GF-D8 (cell line): ENCODE results near the gene MAML3.
A peak's percentile ranks its signal among the peaks of the same experiment; 100 is the strongest.

ENCODE experiments used
- DNase-seq: peaks from one replicate; lab custom pipeline; 2025; lab: John Stamatoyannopoulos, UW

The MAML3 gene

DNA sequence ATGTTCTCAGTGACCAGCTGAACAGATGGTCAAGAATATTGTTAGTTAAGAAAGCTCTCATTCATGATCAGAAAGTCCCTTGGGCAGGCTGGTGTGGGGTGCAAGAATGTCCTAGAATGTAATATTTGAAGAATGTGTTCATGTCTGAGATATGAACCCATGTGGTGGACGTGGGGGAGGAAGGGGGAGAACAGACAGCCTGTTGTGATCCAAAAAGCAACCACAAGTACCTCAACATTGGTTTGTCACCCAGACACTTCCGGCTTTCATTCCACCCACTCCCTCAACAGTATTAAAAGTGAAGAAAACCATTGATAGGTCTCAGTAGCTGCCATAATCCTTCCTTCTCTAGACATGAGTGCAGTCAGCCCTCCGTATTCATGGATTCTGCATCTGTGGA lies 82.2 kb downstream of the MAML3 start:
- DNase-seq: peak; percentile 60

DNA sequence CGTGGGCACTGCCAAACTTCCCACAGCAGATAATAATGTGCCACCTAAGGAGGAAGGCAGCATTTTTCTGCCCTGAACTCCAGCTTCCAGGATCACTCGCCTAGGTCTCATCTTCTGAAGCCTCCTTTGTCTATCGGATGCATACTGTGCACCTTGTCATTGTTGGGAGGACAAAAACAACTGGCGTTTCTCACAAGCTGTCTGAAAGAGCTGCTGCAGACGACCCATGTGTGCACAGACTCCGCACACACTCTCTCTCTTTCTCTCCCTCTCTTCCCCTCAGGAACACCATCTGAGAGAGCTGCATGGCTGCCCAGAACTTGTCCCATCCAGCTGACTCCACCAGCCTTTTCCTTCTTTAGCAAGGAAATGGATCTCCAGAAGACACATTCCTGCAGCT lies 83.0 kb downstream of the MAML3 start:
- no peak for DNase-seq

DNA sequence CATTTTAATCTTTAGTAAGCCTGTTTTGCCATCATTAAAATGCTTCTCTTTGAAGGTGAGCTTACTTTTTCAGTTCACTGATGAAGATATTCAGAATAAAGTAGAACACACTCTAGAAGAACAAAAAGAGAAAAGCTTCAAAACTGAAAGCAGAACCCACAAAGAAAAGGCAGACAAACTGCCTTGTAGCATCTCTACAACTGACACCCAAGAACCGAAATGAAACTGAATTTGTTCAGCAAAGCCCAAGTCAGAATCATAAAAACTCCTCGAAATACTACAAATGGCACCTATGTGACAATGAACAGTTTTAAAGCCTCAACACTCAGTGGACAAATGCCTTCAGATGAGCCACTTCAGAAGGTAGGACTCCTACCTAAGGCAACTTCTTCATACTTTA lies 83.6 kb downstream of the MAML3 start:
- no peak for DNase-seq

DNA sequence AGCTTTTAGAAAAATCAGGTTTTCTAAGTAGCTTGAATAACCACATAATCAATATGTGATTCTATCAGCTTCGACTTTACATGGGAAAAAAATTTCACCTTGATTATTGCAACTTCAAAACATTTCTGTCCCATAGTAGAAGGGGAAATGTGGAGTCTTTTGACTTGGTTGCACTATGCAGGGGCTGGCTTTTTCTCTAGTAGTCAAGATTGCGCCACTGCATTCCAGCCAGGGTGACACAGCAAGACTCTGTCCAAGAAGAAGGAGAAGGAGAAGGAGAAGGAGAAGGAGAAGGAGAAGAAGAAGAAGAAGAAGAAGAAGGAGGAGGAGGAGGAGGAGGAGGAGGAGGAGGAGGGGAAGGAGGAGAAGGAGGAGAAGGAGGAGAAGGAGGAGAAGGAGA lies 84.9 kb downstream of the MAML3 start:
- DNase-seq: no peak

DNA sequence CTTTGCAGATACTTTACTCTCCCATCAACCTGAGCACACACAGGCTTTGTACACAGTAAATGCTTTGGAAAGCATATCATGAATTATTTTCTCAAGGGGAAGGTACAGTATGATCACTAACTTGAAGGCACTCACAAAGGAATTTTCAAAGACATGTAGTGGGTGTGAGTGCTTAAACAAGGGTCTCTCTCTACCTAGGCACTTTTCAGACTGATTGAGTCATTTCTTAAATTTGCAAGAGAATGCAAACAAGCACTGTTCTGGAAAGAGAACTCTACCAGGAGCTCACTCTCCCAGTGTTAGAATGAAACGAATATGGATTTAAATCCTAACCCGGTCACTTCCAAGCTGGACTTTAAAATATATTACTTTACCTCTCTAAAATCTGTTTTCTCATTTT lies 85.7 kb downstream of the MAML3 start:
- no peak for DNase-seq

DNA sequence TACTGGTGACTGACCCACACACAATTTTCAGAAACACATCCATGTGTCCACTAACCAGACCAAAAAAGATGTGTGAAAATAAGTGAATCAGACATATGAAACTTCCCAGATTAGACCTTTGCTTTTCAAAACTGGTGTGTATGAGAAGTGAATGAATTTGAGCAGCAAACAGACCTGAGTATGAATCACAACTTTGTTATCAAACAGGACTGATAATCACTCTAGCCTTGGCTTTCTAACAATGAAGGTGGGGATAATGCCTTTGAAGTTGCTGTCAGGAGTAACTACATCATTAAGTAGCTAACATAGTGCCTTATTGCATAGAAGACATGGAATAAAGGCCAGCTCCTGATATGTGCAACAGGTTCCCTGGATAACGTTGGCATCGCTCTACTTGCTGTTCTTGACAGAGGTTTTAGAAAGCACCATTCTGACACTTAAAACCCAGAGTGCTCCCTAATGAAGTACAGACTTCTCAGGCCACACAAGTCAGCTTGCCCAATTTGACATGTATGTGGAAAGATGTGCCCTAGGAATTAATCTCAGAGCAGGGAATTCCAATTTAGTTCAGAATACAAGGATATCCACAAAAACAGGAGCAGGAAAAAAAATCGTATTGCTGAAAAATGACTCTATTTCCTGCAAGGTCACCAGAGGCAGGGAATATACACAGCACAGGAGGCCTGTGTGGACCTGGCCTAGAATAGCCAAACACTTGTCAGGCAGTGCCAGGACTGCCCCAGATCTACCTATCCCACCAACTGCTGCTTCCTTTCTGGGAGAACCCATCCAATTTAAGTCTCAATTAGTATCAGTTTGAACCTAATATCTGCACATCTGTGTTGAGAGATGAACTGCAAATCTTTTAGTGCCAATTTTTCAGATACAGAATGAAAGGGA lies 87.7 kb downstream of the MAML3 start:
- DNase-seq: no peak

DNA sequence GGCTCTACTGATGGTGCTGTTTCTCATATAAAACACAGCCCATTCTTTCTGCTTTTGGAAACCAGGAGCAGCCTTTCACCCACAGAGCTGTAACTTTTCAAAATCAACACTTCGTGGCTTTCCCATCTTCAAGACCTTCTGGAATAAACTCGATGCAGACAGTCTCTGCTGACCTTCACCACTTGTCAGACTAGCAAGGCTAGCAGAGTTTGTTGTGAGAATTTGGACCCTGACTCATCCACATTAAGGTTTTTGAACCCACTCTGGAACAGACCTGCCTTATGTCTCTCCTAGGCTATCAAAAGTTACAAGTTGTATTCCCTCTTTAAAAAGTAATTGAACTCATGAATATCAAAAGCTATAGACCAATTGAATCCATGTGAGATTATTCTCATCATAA lies 88.6 kb downstream of the MAML3 start:
- no peak for DNase-seq

DNA sequence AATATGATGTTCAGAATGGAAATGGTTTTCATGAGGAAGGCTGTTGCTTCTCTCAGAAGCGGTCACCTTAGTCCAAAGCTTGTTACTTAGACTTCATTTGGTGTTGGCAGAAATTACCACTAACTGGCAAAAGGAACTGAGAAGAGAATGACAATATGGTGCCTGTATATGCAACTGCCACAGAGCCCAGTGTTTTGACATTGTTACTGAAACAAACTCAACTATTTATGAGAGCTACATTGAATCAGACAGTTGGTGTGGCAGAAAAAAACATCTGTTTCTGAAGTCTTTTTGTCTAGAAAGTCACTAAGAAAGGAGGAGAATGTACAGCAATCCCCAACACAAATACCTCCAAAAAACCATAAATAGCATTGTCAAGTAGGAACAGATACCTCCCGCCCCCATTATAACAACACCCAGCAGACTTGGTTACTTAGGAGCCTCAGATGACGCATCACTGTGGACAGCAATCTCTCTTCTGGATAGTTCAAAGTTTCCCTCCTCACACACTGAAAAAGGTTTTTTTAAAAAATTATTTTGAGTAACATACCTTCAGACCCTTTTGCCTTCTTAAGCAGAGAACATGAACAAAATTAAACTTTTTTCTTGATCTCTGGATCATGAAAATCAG lies 92.2 kb downstream of the MAML3 start:
- no peak for DNase-seq

DNA sequence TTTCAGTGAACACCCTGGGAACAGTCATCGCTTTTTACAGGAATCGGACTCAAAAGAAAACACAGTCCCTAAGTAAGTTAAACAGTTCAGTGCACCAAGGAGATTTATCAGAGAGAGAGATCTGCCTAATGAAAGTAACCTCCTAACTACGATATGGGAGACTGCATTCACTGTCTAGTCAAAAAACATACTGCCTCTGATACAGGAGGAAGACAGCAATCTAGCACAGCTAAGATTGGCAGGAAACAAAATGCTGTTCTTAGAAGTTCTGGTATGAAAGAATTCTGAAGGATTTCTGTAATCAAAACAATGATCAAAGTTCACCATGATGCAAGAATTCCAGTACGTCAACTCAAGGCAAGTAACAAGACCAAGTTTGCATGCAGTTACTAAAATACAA lies 92.8 kb downstream of the MAML3 start:
- DNase-seq: no peak

DNA sequence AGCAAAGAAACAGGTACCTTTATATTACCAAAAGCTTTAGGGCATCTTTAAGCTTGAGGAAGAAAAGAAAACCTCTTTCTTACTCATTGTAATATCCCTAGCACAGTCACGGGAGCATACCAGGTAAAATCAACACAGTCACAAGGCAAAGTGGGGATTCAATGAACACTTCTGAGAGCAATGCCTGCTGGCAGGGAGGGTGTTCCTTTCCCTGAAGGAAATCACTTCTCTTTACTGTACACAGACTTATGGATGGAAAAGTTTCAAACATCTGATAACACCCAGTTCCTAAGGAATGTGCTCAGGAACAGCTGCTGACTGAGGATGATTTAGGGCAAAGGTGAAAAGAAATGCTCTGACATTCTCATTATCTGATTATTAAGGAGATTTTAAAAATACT lies 94.8 kb downstream of the MAML3 start:
- DNase-seq: no peak

DNA sequence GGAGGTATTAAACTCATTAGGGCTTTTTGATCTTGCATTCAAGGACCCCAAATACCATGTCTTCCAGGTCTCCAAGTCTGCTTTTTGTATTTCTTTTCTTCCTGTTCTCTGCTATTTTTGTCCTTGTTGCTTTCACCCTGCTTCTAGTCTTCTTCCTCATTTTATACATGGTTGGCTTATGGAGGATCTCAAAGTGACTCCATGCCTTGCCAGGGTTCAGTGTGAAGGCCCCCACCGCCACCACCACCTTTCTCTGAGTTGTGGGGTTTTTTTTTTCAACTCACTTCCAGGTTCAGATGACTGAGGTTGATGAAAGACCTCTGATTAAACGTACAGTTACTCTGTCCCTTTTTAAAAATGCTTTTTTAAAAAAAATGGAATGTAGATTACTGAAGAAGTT lies 96.3 kb downstream of the MAML3 start:
- peak; percentile 25 for DNase-seq

DNA sequence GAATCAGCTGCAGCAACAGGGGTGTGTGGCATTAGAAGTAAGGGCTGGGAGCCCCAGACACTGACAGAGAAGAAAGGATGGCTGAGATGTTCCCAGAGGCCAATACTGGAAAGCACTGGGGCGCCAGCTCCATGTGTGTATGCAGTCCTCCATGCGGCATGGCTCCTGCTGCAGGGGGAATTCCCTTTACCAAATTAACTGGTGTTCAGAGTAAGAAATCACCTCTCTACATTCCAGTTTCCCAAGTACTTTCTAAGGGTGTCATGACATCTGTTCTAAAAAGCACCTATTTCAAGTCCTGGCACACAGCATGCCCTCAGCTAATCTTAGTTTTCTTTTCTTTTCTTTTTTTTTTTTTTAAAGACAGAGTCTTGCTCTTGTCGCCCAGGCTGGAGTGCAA lies 98.0 kb downstream of the MAML3 start:
- DNase-seq: no peak

DNA sequence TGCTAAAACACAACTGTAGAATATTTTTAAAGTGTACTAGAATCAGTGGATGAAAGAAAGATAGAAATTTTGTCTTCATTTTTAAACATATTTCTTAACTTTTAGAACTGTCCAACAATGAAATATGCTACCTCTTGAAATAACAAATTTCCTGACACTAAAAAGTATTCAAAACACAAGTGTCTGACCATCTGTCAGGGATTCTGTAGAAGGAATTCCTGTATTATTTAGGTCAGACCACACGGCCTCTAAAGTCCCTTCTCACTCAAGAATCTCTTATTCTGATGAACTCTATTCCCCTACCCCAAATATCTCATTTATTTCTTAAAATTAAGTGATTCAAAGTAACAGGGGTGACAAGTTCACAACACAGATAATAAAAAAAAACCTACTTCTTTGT lies 99.1 kb downstream of the MAML3 start:
- no peak for DNase-seq

DNA sequence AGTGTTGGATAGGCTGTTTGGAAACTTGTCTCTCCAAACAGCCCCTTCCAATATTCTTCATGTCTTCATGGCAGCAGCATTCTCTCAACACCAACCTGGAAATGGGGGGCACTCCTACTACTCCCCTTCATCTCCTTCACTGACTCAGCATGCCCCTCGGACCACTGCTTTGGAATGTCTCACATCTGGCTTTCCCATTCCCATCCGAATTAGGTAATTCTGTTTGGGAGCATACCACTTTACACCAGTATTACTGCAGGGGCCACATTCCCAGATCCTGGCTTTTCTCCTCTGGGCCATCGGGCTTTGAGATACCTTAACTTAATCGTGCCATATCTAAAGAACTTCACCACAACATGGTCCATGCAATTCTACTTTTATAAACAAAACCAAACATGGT lies 100.8 kb downstream of the MAML3 start:
- DNase-seq: no peak

DNA sequence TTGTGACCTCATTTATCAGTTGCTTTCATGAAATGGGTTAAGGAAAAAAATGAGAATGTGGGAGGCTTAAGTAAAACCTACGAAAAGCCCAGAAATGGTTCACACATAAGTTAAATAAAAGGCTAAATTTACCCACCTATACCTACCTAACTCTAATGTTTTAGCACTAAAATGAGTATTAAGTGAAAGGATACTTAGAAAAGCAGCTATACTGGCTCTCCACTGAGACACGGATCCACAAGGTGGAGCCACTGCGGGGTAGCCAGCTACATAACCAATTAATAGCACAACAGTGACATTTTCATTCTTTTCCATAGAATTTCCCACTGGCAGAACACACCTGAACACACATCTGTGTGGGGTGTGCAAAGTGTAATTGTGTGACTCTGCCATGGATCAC lies 101.9 kb downstream of the MAML3 start:
- DNase-seq: no peak

DNA sequence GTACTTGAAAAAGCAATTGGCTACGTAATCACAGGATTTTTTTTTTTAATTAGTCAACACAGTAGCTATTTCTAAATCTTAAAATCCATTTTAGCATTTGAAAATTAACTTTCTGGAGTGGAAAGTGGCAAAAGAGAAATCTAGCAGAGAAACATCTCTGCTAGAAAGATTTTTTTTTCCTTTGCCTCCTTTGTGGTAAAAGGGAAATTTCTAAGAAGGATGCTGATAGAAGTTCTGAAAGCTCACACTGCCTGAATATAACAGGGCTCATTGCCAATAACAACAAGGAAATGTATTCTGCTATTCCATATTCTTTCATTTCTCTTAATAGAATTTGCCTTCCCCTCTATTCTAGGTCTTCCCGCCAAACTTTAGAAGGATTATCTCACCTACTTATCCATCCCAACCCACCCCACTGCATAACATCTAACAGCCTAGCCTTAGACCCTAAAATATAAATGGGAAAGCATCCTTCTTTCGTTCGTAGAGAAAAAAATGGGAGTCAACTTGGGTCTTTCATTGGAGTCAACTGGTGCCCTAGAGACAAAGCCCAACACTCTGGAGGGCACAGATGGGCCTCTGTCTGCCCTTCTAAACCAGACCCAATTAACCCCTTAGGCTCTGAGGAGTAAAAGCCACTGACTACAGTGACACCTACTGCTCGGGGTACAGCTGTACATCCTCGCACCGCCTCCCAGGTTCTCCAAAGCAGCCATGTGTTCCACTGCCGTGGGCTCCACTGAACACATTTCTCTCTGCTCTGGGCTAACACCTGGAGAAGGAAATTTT lies 103.9 kb downstream of the MAML3 start:
- no peak for DNase-seq

DNA sequence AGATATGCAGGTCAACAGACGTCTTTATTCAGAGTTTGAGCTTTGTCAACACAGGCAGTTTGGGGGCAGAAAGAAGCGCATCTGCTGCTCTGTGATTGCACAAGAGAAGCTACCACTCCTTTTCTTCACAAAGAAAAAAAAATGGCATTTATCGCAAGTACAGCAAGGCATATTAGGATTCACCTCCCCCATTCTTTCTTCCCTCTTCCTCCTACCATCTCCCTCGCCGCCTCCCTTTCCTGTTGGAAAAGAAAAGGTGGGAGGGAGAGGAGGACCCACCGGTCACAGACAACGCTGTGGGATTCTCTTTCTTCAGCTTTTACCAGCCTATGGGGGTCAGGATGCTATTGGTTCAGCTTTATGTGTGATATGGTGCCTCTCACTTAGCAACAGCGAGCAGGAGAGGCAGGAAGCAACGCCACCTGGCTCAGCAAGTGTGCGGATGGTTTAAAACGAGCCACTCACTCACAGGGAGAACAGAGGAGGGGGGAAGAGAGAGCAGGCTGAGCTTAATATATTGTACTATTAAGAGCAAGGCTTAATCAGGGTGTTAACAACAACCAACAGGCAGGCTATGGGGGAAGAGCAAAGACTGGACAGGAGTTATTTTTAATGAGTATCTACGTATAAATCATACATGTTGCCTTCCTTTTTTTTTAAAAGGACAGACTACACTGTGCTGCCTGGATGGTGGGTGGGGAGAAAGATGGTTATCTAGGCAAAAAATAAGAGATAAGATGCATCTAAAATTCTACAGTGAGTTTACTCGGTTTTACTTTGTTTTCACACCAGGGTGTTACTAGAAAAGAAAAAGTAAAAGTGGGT lies 104.7 kb downstream of the MAML3 start:
- peak; percentile 35 for DNase-seq

DNA sequence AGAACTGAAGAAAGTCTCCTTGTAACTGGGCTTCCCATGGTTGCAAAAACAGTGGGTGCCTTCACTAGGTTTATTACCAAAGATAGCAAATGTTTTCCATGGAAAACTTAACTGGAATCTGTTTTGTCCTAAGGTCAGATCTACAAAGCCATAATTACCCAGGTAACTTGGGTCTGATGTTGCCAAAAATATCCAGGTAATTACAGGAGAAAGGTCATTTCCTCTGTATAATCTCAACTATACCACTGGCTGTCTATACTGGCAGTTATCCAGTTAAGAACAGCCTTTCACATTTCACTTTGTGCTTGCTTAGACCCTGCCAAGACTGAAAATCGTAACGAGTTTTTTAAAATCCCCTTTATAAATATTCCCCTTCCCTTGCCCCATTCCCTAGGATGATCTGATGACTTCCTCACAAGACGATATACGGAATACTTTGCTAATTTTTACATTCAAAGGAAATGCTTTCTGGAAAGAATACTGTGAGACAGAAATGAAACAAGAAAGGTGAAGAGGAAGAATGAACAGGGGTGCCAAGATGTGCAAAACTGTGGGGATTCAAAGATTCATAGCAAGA lies 105.5 kb downstream of the MAML3 start:
- no peak for DNase-seq

DNA sequence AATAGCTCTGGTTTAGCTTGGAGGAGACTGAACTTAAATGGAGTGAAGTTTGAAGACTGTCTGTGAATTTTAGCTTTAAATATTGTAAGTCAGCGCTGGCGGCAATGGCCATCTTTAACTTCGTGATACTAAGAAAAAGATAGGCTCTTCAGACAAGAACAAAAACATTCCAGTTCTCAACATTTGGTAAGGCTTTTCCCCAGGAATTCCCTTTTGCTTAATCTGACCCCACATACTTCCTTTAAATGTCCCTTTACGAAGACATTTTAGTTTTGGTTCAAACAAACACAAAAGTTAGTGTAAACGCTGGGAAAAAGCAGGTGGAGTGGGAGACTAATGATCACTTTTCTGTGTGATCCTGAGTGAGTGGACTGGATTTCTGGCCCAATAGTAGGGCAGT lies 106.2 kb downstream of the MAML3 start:
- no peak for DNase-seq

DNA sequence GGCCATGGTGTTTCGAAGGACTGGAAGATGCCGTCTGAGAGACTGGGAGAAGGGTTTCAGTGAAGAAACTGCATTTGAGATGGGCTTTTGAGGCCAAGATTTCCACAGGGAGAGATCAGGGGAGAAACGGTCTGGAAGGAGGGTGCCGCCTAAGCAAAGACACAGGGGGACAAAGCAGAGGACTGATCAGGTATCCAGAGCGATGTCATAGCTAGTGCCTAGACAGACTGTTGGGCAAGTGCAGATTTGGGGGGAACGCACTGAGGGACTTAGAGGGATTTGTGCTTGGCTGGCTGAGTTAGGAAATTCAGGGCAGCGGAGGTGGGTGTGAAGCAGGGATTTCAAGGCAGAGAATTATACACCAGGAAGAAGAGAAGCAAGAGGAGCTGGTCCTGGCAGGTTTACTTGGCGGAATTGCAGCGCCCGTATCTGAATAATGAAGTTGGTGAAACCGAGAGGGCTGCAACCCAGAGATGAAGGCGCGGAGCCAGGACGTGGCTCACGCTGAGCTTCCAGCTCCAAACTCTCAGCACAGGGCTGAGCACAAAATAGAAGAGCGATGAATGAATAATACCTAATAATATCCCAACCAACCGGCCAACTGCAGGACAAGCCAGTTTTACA lies 106.9 kb downstream of the MAML3 start:
- no peak for DNase-seq

DNA sequence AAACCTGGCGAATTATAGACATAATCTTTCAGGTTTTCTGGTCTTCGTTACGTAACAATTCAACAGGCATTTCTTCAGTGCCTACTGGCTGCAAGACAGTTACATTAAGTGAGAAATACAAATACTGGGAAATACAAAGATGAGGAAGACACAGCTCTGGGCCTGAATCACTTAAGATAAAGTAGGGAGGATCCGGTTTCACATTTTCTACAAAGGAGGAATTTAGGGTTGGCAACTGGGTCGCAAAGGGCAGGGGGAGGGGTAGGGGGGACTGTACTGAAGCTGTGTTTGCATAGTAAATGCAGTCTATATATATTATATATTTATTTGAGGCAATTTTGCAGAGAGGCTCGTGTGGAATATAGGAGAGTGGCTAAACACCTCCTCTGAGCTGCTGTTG lies 107.4 kb downstream of the MAML3 start:
- peak; percentile 58 for DNase-seq
